ENCODE data around the gene TRHDE.

TRHDE gene

GRCh38 chr12:72330784-72331183 lies 58.6 kb downstream of the TRHDE start:
- no peak for DNase-seq

- DNase-seq: no peak
Observed at GRCh38 chr12:72337382-72337781, 65.2 kb downstream of the TRHDE start.

GRCh38 chr12:72337946-72338345 lies 65.8 kb downstream of the TRHDE start:
- no peak for DNase-seq

GRCh38 chr12:72338437-72338836 lies 66.3 kb downstream of the TRHDE start:
- DNase-seq: no peak

GRCh38 chr12:72346363-72346944 lies 74.3 kb downstream of the TRHDE start:
- DNase-seq: peak; percentile 57

- no peak for DNase-seq
Observed at GRCh38 chr12:72349491-72349890, 77.3 kb downstream of the TRHDE start.

GRCh38 chr12:72359416-72359815 lies 87.2 kb downstream of the TRHDE start:
- DNase-seq: no peak

- no peak for DNase-seq
Observed at GRCh38 chr12:72365151-72365550, 93.0 kb downstream of the TRHDE start.

GRCh38 chr12:72366255-72366654 lies 94.1 kb downstream of the TRHDE start:
- DNase-seq: no peak

- no peak for DNase-seq
Observed at GRCh38 chr12:72368298-72368697, 96.1 kb downstream of the TRHDE start.

GRCh38 chr12:72368719-72369422 lies 96.7 kb downstream of the TRHDE start:
- no peak for DNase-seq

GRCh38 chr12:72369423-72369959 lies 97.3 kb downstream of the TRHDE start:
- no peak for DNase-seq

GRCh38 chr12:72380441-72380840 lies 108.3 kb downstream of the TRHDE start:
- DNase-seq: no peak

- no peak for DNase-seq
Observed at GRCh38 chr12:72388322-72388721, 116.2 kb downstream of the TRHDE start.

GRCh38 chr12:72390146-72390545 lies 118.0 kb downstream of the TRHDE start:
- DNase-seq: no peak

- DNase-seq: no peak
Observed at GRCh38 chr12:72406111-72406510, 133.9 kb downstream of the TRHDE start.

GRCh38 chr12:72432037-72432604 lies 160.0 kb downstream of the TRHDE start:
- no peak for DNase-seq

GRCh38 chr12:72433298-72433697 lies 161.1 kb downstream of the TRHDE start:
- DNase-seq: no peak

GRCh38 chr12:72434999-72435398 lies 162.8 kb downstream of the TRHDE start:
- no peak for DNase-seq

- no peak for DNase-seq
Observed at GRCh38 chr12:72442217-72442616, 170.0 kb downstream of the TRHDE start.

- no peak for DNase-seq
Observed at GRCh38 chr12:72444125-72444524, 172.0 kb downstream of the TRHDE start.

- no peak for DNase-seq
Observed at GRCh38 chr12:72444566-72444965, 172.4 kb downstream of the TRHDE start.

- no peak for DNase-seq
Observed at GRCh38 chr12:72448089-72448488, 175.9 kb downstream of the TRHDE start.

GRCh38 chr12:72448805-72449204 lies 176.6 kb downstream of the TRHDE start:
- no peak for DNase-seq
